OCI-LY1 (cell line): Measurements from ENCODE around the gene SLC9A9.

Experiments
- CTCF ChIP-seq: fragments of 200-600 bp; sonication (generic), shearing (Covaris generic); IDR thresholded peaks from 2 replicates; pipeline ENCODE4 v1.5.1; 2017; ENCODE audit warnings: mild to moderate bottlenecking, antibody characterized with exemption, low read length, moderate library complexity, mixed read lengths
- EZH2 ChIP-seq: fragments of 200-600 bp; sonication (generic), shearing (Covaris generic); IDR thresholded peaks from 2 replicates; pipeline ENCODE4 v1.8.0; 2017; ENCODE audit warnings: borderline replicate concordance, mixed run types, mild to moderate bottlenecking, antibody characterized with exemption, low read length, moderate library complexity, mixed read lengths

- TF ChIP-seq EZH2 (no peak), CTCF (no peak)
These were observed 161.6 kb downstream of the SLC9A9 start for GRCh38 chr3:143686638-143687197.
